ENCODE results near the gene NLRP9.

The NLRP9 gene

GRCh38 chr19:55673465-55673864, 64.7 kb downstream of the NLRP9 start:
- no peak for DNase-seq (ENCODE audit: low read depth in 2 of 2)

GRCh38 chr19:55672418-55672817, 65.8 kb downstream of the NLRP9 start:
- no peak for DNase-seq (ENCODE audit: low read depth in 2 of 2)

- no peak for DNase-seq (ENCODE audit: low read depth in 2 of 2)
Measured at GRCh38 chr19:55671054-55671378, 67.2 kb downstream of the NLRP9 start.

GRCh38 chr19:55670280-55671053, 67.7 kb downstream of the NLRP9 start:
- DNase-seq (ENCODE audit: low read depth in 2 of 2), result no peak

- no peak for DNase-seq (ENCODE audit: low read depth in 2 of 2)
Measured at GRCh38 chr19:55669418-55670279, 68.6 kb downstream of the NLRP9 start.

- no peak for DNase-seq (ENCODE audit: low read depth in 2 of 2)
Measured at GRCh38 chr19:55668603-55669348, 69.4 kb downstream of the NLRP9 start.

GRCh38 chr19:55667958-55668357, 70.2 kb downstream of the NLRP9 start:
- DNase-seq (ENCODE audit: low read depth in 2 of 2), result no peak

- no peak for DNase-seq (ENCODE audit: low read depth in 2 of 2)
Measured at GRCh38 chr19:55667511-55667910, 70.7 kb downstream of the NLRP9 start.

- no peak for DNase-seq (ENCODE audit: low read depth in 2 of 2)
Measured at GRCh38 chr19:55667006-55667381, 71.2 kb downstream of the NLRP9 start.

- DNase-seq (ENCODE audit: low read depth in 2 of 2), result no peak
Measured at GRCh38 chr19:55666343-55667005, 71.7 kb downstream of the NLRP9 start.

GRCh38 chr19:55663846-55664536, 74.2 kb downstream of the NLRP9 start:
- no peak for DNase-seq (ENCODE audit: low read depth in 2 of 2)

- no peak for DNase-seq (ENCODE audit: low read depth in 2 of 2)
Measured at GRCh38 chr19:55661826-55662225, 76.4 kb downstream of the NLRP9 start.

- no peak for DNase-seq (ENCODE audit: low read depth in 2 of 2)
Measured at GRCh38 chr19:55660991-55661390, 77.2 kb downstream of the NLRP9 start.

GRCh38 chr19:55660404-55660803, 77.8 kb downstream of the NLRP9 start:
- DNase-seq (ENCODE audit: low read depth in 2 of 2), result no peak

- no peak for DNase-seq (ENCODE audit: low read depth in 2 of 2)
Measured at GRCh38 chr19:55659822-55660221, 78.4 kb downstream of the NLRP9 start.

- DNase-seq (ENCODE audit: low read depth in 2 of 2), result no peak
Measured at GRCh38 chr19:55658846-55659459, 79.2 kb downstream of the NLRP9 start.

Data from activated CD4-positive, alpha-beta T cell treated with anti-CD3 and anti-CD28 coated beads for 24 hours (primary cell).